ENCODE measurements around the gene GIPR.
A peak's percentile ranks its signal among the peaks of the same experiment; 100 is the strongest.

The GIPR gene

GRCh38 chr19:45645068-45645630, 22.9 kb upstream of the GIPR start:
- Histone ChIP-seq H3K79me2 (ENCODE audit: control insufficient read depth, insufficient read depth, low read length, poor library complexity) (no peaks in the 10 kb centered on the region), H4K8ac (ENCODE audit: low read depth, low read length) (no peak overlapping the region), H2AFZ (ENCODE audit: insufficient read depth, low read length, poor library complexity) (no peak overlapping the region), H3K14ac (ENCODE audit: low read length) (no peak overlapping the region), H4K91ac (ENCODE audit: low read depth, low read length) (no peak overlapping the region), H3K9me3 (ENCODE audit: insufficient read depth, low read depth, low read length) (peaks cover 2% of the 10 kb centered on the region), H2BK5ac (ENCODE audit: low read depth, low read length, poor library complexity) (no peak overlapping the region), H3K23ac (ENCODE audit: low read length) (no peak overlapping the region), H2BK120ac (ENCODE audit: insufficient read depth, low read length, poor library complexity) (no peak overlapping the region), H3K4ac (ENCODE audit: low read depth, low read length) (no peak overlapping the region), H3K4me3 (ENCODE audit: low read depth, low read length) (no peak overlapping the region), H3K9ac (ENCODE audit: low read length) (no peak overlapping the region), H3K79me1 (ENCODE audit: low read length) (peaks cover 6% of the 10 kb centered on the region), H3K4me1 (ENCODE audit: control insufficient read depth in 1 of 2, insufficient read depth in 2 of 2, low read length in 2 of 2) (peaks cover 17 to 25% of the 10 kb centered on the region in 2 experiments), H3K18ac (ENCODE audit: low read length) (no peak overlapping the region), H3K4me2 (ENCODE audit: low read length) (peak overlapping the region; percentile 48), H4K12ac (ENCODE audit: low read depth, low read length) (no peak overlapping the region), H2BK12ac (ENCODE audit: low read length) (no peak overlapping the region), H2AK5ac (ENCODE audit: low read length) (no peak overlapping the region), H3K36me3 (ENCODE audit: control insufficient read depth in 1 of 2, insufficient read depth in 2 of 2, low read length in 2 of 2) (no peaks in the 10 kb centered on the region), H3K27me3 (ENCODE audit: insufficient read depth, low read length) (peaks cover 9% of the 10 kb centered on the region), H3K27ac (ENCODE audit: low read depth, low read length) (no peak overlapping the region)
- WGBS (ENCODE audit: extremely low coverage, insufficient coverage, insufficient read length), result no CpG with 5 or more reads among the region's 35 CpGs
- no peak for DNase-seq

GRCh38 chr19:45645631-45646344, 22.2 kb upstream of the GIPR start:
- H3K4me2 ChIP-seq (ENCODE audit: low read length), result peak overlapping the region; percentile 48
- H3K18ac ChIP-seq (ENCODE audit: low read length), result no peak overlapping the region
- H4K12ac ChIP-seq (ENCODE audit: low read depth, low read length), result no peak overlapping the region
- no peak overlapping the region for H3K4ac ChIP-seq (ENCODE audit: low read depth, low read length)
- DNase-seq, result peak; percentile 84 to 92
- no peak overlapping the region for H3K14ac ChIP-seq (ENCODE audit: low read length)
- no peak overlapping the region for H4K91ac ChIP-seq (ENCODE audit: low read depth, low read length)
- no CpG with 5 or more reads among the region's 27 CpGs for WGBS (ENCODE audit: extremely low coverage, insufficient coverage, insufficient read length)
- no peak overlapping the region for H2AK5ac ChIP-seq (ENCODE audit: low read length)
- H2BK12ac ChIP-seq (ENCODE audit: low read length), result no peak overlapping the region
- H3K4me3 ChIP-seq (ENCODE audit: low read depth, low read length), result no peak overlapping the region
- peaks cover 9% of the 10 kb centered on the region for H3K27me3 ChIP-seq (ENCODE audit: insufficient read depth, low read length)
- H3K9me3 ChIP-seq (ENCODE audit: insufficient read depth, low read depth, low read length), result peaks cover 2% of the 10 kb centered on the region
- peak overlapping the region; percentile 11 for H2AFZ ChIP-seq (ENCODE audit: insufficient read depth, low read length, poor library complexity)
- no peak overlapping the region for H3K23ac ChIP-seq (ENCODE audit: low read length)
- no peak overlapping the region for H2BK5ac ChIP-seq (ENCODE audit: low read depth, low read length, poor library complexity)
- no peak overlapping the region for H2BK120ac ChIP-seq (ENCODE audit: insufficient read depth, low read length, poor library complexity)
- H4K8ac ChIP-seq (ENCODE audit: low read depth, low read length), result no peak overlapping the region
- peaks cover 6% of the 10 kb centered on the region for H3K79me1 ChIP-seq (ENCODE audit: low read length)
- no peak overlapping the region for H3K27ac ChIP-seq (ENCODE audit: low read depth, low read length)
- no peak overlapping the region for H3K9ac ChIP-seq (ENCODE audit: low read length)
- H3K36me3 ChIP-seq (ENCODE audit: control insufficient read depth in 1 of 2, insufficient read depth in 2 of 2, low read length in 2 of 2), result no peaks in the 10 kb centered on the region
- no peaks in the 10 kb centered on the region for H3K79me2 ChIP-seq (ENCODE audit: control insufficient read depth, insufficient read depth, low read length, poor library complexity)
- H3K4me1 ChIP-seq (ENCODE audit: control insufficient read depth in 1 of 2, insufficient read depth in 2 of 2, low read length in 2 of 2), result peaks cover 16 to 24% of the 10 kb centered on the region in 2 experiments

GRCh38 chr19:45646345-45646698, 21.7 kb upstream of the GIPR start:
- H3K9me3 ChIP-seq (ENCODE audit: insufficient read depth, low read depth, low read length), result peaks cover 2% of the 10 kb centered on the region
- H3K4me1 ChIP-seq (ENCODE audit: control insufficient read depth in 1 of 2, insufficient read depth in 2 of 2, low read length in 2 of 2), result peaks cover 14 to 20% of the 10 kb centered on the region in 2 experiments
- H2AK5ac ChIP-seq (ENCODE audit: low read length), result no peak overlapping the region
- no peak overlapping the region for H3K4ac ChIP-seq (ENCODE audit: low read depth, low read length)
- no peak overlapping the region for H2BK12ac ChIP-seq (ENCODE audit: low read length)
- no peak overlapping the region for H2BK120ac ChIP-seq (ENCODE audit: insufficient read depth, low read length, poor library complexity)
- H2BK5ac ChIP-seq (ENCODE audit: low read depth, low read length, poor library complexity), result no peak overlapping the region
- H2AFZ ChIP-seq (ENCODE audit: insufficient read depth, low read length, poor library complexity), result peak overlapping the region; percentile 11
- no peak overlapping the region for H3K9ac ChIP-seq (ENCODE audit: low read length)
- H3K14ac ChIP-seq (ENCODE audit: low read length), result no peak overlapping the region
- H4K12ac ChIP-seq (ENCODE audit: low read depth, low read length), result no peak overlapping the region
- no peak overlapping the region for H3K4me2 ChIP-seq (ENCODE audit: low read length)
- no peaks in the 10 kb centered on the region for H3K79me2 ChIP-seq (ENCODE audit: control insufficient read depth, insufficient read depth, low read length, poor library complexity)
- no peak for DNase-seq
- no CpG with 5 or more reads among the region's 9 CpGs for WGBS (ENCODE audit: extremely low coverage, insufficient coverage, insufficient read length)
- peaks cover 5% of the 10 kb centered on the region for H3K79me1 ChIP-seq (ENCODE audit: low read length)
- H3K18ac ChIP-seq (ENCODE audit: low read length), result no peak overlapping the region
- no peak overlapping the region for H4K8ac ChIP-seq (ENCODE audit: low read depth, low read length)
- H4K91ac ChIP-seq (ENCODE audit: low read depth, low read length), result no peak overlapping the region
- H3K23ac ChIP-seq (ENCODE audit: low read length), result no peak overlapping the region
- H3K27ac ChIP-seq (ENCODE audit: low read depth, low read length), result no peak overlapping the region
- no peaks in the 10 kb centered on the region for H3K36me3 ChIP-seq (ENCODE audit: control insufficient read depth in 1 of 2, insufficient read depth in 2 of 2, low read length in 2 of 2)
- H3K27me3 ChIP-seq (ENCODE audit: insufficient read depth, low read length), result peaks cover 9% of the 10 kb centered on the region
- no peak overlapping the region for H3K4me3 ChIP-seq (ENCODE audit: low read depth, low read length)

GRCh38 chr19:45650722-45651121, 17.3 kb upstream of the GIPR start:
- no peaks in the 10 kb centered on the region for H3K9me3 ChIP-seq (ENCODE audit: insufficient read depth, low read depth, low read length)
- H3K4me2 ChIP-seq (ENCODE audit: low read length), result no peak overlapping the region
- peaks cover 0 to 5% of the 10 kb centered on the region in 2 experiments for H3K4me1 ChIP-seq (ENCODE audit: control insufficient read depth in 1 of 2, insufficient read depth in 2 of 2, low read length in 2 of 2)
- no peak overlapping the region for H3K4me3 ChIP-seq (ENCODE audit: low read depth, low read length)
- H3K9ac ChIP-seq (ENCODE audit: low read length), result no peak overlapping the region
- no peak overlapping the region for H2AK5ac ChIP-seq (ENCODE audit: low read length)
- no peak overlapping the region for H3K23ac ChIP-seq (ENCODE audit: low read length)
- no CpG with 5 or more reads among the region's 3 CpGs for WGBS (ENCODE audit: extremely low coverage, insufficient coverage, insufficient read length)
- no peak overlapping the region for H3K18ac ChIP-seq (ENCODE audit: low read length)
- no peak overlapping the region for H3K4ac ChIP-seq (ENCODE audit: low read depth, low read length)
- no peak overlapping the region for H2AFZ ChIP-seq (ENCODE audit: insufficient read depth, low read length, poor library complexity)
- H2BK120ac ChIP-seq (ENCODE audit: insufficient read depth, low read length, poor library complexity), result no peak overlapping the region
- DNase-seq, result no peak
- H3K79me2 ChIP-seq (ENCODE audit: control insufficient read depth, insufficient read depth, low read length, poor library complexity), result no peaks in the 10 kb centered on the region
- no peak overlapping the region for H3K14ac ChIP-seq (ENCODE audit: low read length)
- H4K8ac ChIP-seq (ENCODE audit: low read depth, low read length), result no peak overlapping the region
- no peak overlapping the region for H4K12ac ChIP-seq (ENCODE audit: low read depth, low read length)
- H3K79me1 ChIP-seq (ENCODE audit: low read length), result no peaks in the 10 kb centered on the region
- H2BK12ac ChIP-seq (ENCODE audit: low read length), result no peak overlapping the region
- H3K27ac ChIP-seq (ENCODE audit: low read depth, low read length), result no peak overlapping the region
- H2BK5ac ChIP-seq (ENCODE audit: low read depth, low read length, poor library complexity), result no peak overlapping the region
- no peak overlapping the region for H4K91ac ChIP-seq (ENCODE audit: low read depth, low read length)
- no peaks in the 10 kb centered on the region for H3K27me3 ChIP-seq (ENCODE audit: insufficient read depth, low read length)
- no peaks in the 10 kb centered on the region for H3K36me3 ChIP-seq (ENCODE audit: control insufficient read depth in 1 of 2, insufficient read depth in 2 of 2, low read length in 2 of 2)

Data from trophoblast cell (in vitro differentiated cells and primary cell).